NCI-H446 treated with DMSO at 0.1 percent for 48 hours (cell line): Measurements from ENCODE around the gene FECH.
A peak's percentile ranks its signal among the peaks of the same experiment; 100 is the strongest.

Experiments used
- DNase-seq: peaks from one replicate; lab custom pipeline; 2025; lab: John Stamatoyannopoulos, UW

The FECH gene

GRCh38 chr18:57579934-57580333, 6.6 kb downstream of the FECH start:
- no peak for DNase-seq

GRCh38 chr18:57576316-57576715, 10.2 kb downstream of the FECH start:
- no peak for DNase-seq

DNA sequence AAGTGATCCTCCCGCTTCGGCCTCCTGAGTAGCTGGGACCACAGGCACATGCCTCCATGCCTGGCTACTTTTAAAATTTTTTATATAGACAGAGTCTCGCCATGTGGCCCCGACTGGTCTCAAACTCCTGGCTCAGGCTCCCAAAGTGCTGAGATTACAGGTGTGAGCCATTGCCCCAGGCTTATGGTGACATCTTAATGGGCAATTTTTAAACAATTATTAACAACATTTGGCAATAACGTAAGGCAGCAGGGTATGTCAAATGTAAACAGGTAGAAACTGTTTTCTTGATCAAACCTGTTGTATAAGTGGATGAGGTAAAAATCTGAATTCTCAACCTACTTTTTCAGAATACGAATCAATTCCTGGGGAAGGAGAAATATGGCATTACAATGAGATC, 11.0 kb downstream of the FECH start:
- DNase-seq, result no peak

DNA sequence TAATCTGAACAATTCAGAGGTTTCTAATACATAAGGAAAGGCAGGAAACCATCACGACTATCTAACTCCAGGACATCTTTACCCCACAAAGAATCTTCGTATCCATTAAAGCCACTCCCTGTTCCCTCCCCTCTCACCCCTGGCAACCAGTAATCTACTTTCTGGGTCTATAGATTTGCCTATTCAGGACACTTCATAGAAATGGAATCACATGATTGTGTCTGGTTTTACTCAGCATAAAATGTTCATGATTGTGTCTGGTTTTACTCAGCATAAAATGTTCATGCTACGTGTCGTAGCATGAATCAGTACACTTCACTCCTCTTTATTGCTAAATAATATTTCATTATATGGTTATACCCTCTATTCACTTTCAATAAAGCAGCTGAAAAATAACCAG, 11.6 kb downstream of the FECH start:
- no peak for DNase-seq

DNA sequence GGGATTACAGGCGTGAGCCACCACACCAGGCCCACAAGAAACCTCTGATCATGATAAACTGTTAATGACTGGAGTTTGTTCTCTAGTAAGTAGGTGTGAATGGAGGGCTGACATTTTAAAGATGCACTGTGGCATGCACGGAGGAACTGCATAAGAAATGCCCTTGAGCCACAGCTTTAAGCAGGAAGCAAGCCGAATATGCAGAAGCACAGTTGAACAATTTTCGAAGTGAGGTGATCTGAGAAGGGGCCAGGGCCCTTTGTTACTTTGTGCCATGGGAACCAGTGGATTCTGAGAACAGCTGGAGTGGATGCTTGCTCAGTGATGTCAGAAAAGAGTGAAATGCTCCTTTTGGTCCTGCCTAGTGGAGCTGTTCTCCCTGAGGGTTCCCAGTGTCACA, 16.3 kb downstream of the FECH start:
- no peak for DNase-seq

DNA sequence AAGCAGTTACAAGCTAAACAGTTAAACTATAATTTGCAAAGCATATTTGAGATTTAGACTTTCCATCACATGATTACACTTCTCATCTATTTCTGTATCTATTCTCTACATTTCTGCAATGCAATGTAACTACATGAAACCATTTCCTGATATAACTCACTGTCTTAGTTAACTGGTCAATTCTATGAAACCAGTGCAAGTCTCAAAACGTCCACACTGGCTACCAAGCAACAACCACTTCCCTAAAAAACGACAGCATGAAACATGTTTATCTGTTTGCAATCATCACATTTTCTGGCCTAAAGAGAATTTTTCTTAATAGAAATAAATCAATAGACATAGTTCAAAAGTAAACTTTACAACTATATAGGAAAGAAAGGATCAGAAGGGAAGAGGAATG, 17.4 kb downstream of the FECH start:
- DNase-seq, result no peak

DNA sequence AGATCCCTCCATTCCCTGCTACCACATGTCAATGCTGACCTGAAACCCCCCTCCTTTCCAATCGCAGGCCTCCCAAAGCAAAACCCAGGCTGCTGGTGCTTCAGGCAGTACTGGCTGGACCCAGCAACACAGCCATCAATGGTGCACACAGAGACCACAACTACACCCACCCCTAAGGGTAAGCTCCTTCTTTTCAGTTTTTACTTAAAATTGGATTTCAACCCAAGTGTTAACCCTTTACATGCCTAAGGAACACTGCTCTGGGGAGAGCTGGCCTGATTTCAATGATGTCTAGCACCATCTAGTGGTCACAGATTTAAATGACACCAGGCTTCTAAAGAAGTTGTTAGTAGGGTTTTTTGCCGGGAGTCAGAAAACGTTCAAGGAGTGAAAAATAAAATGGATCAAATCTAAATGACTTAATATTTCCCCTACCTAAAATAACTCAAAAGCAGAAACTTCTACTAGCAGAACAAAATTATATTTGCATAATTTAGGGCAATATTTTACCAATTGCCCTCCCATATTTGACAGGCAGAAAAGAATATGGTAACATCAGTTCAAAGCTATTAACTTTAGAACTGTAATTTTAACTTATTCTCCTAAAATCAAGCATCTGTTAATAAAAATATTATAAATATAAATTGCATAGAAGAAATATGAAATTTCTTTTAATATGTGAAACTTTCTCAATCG, 24.6 kb downstream of the FECH start:
- peak; percentile 12 for DNase-seq

GRCh38 chr18:57561261-57561660, 25.2 kb downstream of the FECH start:
- no peak for DNase-seq

DNA sequence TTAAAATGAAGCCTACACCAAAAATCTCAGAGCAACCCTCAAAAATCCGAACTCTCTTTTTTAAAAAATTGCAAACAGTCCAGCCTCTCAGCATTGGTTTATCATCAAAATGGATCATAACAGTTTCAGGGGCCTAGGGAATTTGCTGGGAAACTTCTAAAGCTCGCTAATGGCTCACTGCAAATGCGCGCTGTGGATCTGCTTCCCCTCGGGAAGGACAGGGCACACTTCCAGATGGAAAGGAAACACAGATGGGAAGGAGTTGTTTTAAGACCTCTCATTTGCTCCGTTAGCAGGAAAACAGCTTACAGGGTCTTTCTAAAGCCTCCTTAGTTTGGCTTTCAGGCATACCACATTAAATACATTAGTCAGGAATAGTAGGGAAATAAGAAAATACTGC, 27.2 kb downstream of the FECH start:
- DNase-seq, result no peak

- DNase-seq, result no peak
Measured at GRCh38 chr18:57555134-57555533, 31.4 kb downstream of the FECH start.

DNA sequence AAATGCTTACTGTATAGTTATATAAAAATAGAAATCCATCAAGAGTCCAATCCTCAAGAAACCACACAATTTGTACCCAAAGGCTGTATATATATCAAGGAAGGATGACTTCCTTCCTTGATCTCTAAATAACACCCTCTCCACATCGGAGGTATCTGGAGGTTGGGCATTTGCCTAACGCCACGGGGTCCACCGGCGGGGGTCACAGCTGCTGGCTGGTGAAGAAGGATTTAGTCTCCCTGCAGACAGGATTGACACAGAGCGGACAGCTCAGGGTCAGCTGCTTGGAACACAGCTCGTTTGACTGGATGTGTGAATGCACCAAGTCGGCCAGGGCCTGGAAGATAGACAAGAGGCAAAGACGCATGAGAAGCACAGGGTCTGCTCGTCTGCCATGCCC, 36.0 kb downstream of the FECH start:
- DNase-seq, result no peak

DNA sequence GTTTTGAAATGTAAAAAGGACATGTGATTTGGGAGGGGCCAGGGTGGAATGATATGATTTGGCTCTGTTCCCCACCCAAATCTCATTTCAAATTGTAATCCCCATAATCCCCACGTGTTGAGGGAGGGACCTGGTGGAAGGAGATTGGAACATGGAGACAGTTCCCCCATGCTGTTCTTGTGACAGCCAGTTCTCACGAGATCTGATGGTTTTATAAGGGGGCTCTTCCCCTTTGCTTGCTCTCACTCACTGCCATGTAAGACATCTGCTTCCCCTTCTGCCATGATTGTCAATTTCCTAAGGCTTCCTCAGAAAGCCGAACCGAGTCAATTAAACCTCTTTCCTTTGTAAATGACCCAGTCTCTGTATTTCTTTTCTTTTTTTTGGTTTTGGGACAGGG, 39.2 kb downstream of the FECH start:
- DNase-seq, result no peak

- no peak for DNase-seq
Measured at GRCh38 chr18:57544936-57545660, 41.4 kb downstream of the FECH start.

DNA sequence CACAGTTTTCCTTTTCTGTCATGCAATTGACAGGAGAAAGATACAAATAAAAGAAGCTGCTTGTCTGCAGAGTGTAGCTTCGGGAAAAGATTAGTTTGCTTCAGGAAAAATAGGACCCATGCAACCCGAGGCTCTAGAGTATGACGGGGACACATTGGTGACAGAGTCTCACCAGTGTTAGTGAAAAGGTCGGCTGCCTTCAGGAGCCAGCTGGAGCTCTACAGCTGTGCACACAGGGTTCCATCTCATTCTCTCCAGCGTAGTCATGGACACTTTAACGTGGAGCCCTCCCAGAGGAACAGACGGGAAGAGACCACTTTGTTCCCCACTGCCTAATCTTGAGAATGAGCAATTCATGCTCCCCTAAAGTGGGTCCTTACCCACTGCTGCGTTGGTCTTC, 42.9 kb downstream of the FECH start:
- no peak for DNase-seq

DNA sequence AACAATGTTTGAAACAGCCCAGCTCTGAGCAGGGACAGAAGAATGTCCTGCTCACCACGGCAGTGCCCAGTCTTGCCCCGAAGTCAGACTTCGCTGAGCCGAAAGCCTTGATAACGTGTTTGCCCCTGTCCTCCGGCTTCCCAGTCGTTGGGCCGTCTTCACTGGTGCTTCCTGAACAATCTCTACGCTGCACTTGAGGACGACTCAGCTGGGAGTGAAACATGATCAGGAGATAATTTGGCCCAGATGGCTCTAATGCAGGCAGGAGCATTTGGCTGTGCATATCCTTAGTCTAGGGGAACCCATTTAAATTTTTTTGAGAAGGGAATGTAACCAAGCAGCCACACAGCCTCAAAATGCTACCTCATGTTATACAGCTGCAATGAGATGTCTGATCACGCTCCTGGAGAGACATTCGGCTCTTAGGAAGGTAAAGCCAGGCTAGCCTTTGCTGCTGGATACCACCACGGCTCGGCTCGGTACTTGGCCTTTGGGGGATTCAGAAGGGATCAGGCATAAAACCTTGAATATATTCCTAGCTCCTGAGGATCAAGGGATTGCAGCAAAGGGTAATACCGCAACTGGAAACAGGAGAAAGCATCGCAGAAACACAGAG, 43.6 kb downstream of the FECH start:
- no peak for DNase-seq

DNA sequence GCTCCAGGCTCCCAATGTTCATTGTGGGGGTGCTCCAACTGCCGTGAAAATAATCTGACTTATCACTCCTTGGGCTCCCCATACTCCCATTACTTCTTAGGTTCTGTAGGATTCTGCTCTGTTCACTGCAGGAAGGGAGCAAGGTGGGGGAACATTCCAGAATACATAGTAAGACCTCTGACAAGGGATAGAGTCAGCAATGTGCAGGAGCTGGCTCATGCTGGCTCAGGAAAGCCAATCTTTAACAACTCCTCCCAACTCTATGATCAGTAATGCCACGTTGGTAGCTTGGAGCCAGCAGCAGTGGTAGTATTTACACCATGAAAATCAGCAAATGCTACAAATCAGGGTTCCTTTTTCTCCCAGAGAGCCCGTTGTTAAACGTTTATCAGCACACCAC, 44.4 kb downstream of the FECH start:
- DNase-seq, result no peak

- no peak for DNase-seq
Measured at GRCh38 chr18:57539702-57540101, 46.8 kb downstream of the FECH start.

DNA sequence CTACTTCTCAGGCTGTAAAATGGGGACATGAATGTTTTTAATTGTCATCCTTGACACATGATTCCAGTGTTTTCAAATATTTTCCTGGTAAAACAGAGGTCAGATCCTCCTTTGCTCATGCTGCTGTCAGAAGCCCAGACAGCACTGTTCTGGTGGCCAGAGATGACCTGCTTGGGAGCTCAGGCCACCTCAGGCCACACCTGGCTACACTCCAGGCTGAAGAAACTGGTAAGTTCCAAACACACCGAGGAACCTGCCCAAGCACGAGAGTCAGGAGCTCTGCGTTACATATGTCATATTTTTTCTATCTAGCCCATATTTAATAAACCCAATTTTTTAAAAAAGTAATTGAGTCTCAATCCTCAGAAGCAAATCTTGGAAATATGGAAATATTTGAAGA, 47.9 kb downstream of the FECH start:
- DNase-seq, result no peak

DNA sequence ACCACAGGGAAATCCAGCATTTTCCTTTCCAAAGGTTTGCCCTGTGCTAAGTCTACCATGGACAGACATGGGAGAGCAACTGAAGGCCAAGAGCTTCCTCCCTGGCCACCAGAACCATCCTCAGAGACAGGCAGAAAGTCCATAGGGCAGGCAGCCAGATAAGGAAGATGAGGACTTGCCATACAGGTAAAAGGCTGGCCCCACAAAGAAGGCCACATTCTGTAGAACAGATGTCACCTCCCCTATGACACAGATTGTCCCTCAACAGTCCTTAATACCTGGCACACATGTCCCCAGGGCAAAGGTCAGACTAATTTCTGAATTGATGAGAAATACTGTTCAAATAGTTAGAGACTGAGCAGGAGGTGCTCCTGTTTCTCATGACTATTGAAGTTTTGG, 52.0 kb downstream of the FECH start:
- no peak for DNase-seq

GRCh38 chr18:57533868-57534510, 52.5 kb downstream of the FECH start:
- DNase-seq, result no peak

DNA sequence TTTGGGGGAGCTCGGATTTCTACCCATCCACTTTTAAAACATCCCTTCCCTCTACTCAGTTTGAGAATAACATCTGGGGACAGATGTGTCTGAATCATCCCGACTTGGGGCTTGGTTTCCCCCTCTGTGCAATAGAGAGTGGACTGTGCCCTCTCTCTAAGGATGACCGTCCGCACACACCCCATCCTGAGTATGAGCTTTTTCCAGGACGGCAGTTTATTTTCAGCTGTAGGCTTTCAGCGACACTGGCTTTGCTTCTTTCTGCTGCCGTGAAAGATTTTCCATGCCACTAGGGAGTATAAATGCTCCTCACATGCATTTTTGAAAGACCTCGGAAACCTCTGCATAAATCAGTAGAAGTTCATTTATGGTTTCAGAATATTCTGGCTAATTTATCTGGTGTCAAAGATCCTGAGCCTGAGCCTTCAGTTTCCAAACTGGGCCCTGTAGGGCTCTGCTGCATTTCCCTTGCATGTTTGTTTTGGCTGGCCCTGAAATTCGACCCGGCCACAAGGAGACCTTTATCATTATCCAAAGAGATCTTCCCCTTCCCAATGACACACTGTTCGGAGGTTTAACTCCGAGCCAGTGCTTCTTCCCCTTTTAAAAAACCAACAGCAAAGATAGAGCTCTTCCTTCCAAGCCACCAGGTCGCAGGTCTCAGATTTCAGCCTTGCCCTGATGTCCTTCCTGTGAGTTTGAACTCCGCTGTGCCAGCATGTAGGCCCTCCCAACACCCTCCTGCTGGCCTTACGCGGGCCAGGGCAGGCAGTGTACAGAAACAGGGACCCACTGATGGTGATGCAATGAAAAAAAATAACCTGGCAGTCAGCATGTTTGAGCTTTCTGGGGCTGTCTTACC, 53.3 kb downstream of the FECH start:
- no peak for DNase-seq

GRCh38 chr18:57529151-57529550, 57.4 kb downstream of the FECH start:
- no peak for DNase-seq
